Measurements from ENCODE around the gene DKK1. TPM values are rescaled to one million over a fixed set of nuclear protein-coding genes. Genes with fewer than 3 reads are reported as not detected.
A peak's percentile ranks its signal among the peaks of the same experiment; 100 is the strongest.
"Not testable (repeated sequence)": the region's sequence is repeated elsewhere in the genome, so short reads cannot be mapped to it uniquely, and the experiment has no call there.

The DKK1 gene
- polyA plus RNA-seq, 1 donor (not counting 4 experiments of a cell fraction or from before 2014, with no cell fraction given): 223 TPM

DNA sequence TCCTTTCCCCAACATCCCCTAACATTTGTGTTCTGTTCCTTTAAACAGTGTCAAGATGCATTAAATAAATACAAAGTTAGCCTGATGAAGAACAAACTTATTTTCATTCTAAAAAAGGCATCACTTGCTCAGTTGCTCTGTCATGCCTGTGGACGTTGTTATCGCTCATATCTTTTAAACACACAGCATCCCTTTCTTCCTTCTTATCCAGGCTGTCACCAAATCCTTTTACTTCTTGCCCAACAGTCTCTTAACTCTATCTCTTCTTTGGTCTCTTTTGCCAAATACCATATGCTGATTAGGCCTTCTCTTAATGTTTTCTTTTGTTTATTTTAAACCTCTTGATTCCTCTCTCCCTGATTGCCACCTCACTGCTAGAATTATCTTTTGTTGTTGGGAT lies 43.9 kb downstream of the DKK1 start:
- FAIRE-seq: peak; percentile 5
- Histone ChIP-seq H4K20me1 (ENCODE audit: control insufficient read depth, extremely low read depth, insufficient read depth, low read length) (no peaks in the 10 kb centered on the region), H3K9me3 (ENCODE audit: control insufficient read depth, low read depth, low read length) (no peaks in the 10 kb centered on the region), H3K4me1 (ENCODE audit: control insufficient read depth, extremely low read depth, insufficient read depth, low read length) (peaks cover 3% of the 10 kb centered on the region), H3K4me2 (ENCODE audit: control insufficient read depth, extremely low read depth, insufficient read depth, low read depth, low read length) (no peak overlapping the region), H3K36me3 (ENCODE audit: control insufficient read depth in 2 of 2, extremely low read depth in 1 of 2, insufficient read depth in 2 of 2, low read length in 2 of 2) (no peaks in the 10 kb centered on the region), H2AFZ (ENCODE audit: control insufficient read depth, low read length) (peak overlapping the region; percentile 49), H3K27me3 (ENCODE audit: control insufficient read depth, extremely low read depth, insufficient read depth, low read length) (no peaks in the 10 kb centered on the region), H3K4me3 (ENCODE audit: control insufficient read depth in 2 of 3, extremely low read depth in 1 of 3, insufficient read depth in 2 of 3, low read depth in 1 of 3, low read length in 3 of 3) (no peak overlapping the region), H3K9me1 (ENCODE audit: control insufficient read depth, extremely low read depth, insufficient read depth, low read length) (no peaks in the 10 kb centered on the region), H3K9ac (ENCODE audit: control insufficient read depth, extremely low read depth, insufficient read depth, low read length) (no peak overlapping the region), H3K79me2 (ENCODE audit: control insufficient read depth, insufficient read depth, low read length) (no peaks in the 10 kb centered on the region), H3K27ac (ENCODE audit: control insufficient read depth, insufficient read depth, low read length) (no peak overlapping the region)
- TF ChIP-seq, protein P1, sequence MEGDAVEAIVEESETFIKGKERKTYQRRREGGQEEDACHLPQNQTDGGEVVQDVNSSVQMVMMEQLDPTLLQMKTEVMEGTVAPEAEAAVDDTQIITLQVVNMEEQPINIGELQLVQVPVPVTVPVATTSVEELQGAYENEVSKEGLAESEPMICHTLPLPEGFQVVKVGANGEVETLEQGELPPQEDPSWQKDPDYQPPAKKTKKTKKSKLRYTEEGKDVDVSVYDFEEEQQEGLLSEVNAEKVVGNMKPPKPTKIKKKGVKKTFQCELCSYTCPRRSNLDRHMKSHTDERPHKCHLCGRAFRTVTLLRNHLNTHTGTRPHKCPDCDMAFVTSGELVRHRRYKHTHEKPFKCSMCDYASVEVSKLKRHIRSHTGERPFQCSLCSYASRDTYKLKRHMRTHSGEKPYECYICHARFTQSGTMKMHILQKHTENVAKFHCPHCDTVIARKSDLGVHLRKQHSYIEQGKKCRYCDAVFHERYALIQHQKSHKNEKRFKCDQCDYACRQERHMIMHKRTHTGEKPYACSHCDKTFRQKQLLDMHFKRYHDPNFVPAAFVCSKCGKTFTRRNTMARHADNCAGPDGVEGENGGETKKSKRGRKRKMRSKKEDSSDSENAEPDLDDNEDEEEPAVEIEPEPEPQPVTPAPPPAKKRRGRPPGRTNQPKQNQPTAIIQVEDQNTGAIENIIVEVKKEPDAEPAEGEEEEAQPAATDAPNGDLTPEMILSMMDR (optimal IDR thresholded peaks at IDR 0.05 in 1 of 3, IDR thresholded peaks at IDR 0.05 in 1 of 3, conservative IDR thresholded peaks at IDR 0.05 in 1 of 3; ENCODE audit: extremely low read depth in 1 of 3, insufficient read depth in 2 of 3, low read length in 3 of 3): no peak
- dilution Hi-C loops (cut with MboI; ENCODE audit: extremely low pct_ligation_motif_present, low sequenced_read_pairs): no loop called here
- DNase-seq (ENCODE audit: low read depth, low spot score): no peak

DNA sequence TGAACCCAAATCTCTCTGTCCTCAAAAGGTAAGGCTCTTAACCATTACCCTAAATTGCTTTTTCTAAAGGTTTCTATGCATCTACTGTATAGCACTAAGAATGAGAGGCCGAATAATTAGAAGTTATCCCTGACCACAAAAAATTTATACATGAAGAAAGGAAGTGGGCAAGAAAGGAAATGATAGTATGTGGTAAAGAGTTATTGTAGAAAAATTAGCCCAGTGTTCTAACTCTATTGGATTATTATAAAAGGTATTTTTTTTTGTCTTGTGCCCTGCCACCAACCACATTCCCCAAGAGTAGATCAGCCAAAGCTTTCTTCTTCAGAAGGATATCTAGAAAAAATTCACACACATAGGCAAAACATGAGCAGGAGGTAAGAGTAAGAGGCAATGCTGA lies 45.4 kb downstream of the DKK1 start:
- Histone ChIP-seq H3K9me3 (ENCODE audit: control insufficient read depth, low read depth, low read length) (no peaks in the 10 kb centered on the region), H3K27me3 (ENCODE audit: control insufficient read depth, extremely low read depth, insufficient read depth, low read length) (no peaks in the 10 kb centered on the region), H3K9ac (ENCODE audit: control insufficient read depth, extremely low read depth, insufficient read depth, low read length) (no peak overlapping the region), H3K36me3 (ENCODE audit: control insufficient read depth in 2 of 2, extremely low read depth in 1 of 2, insufficient read depth in 2 of 2, low read length in 2 of 2) (no peaks in the 10 kb centered on the region), H3K27ac (ENCODE audit: control insufficient read depth, insufficient read depth, low read length) (no peak overlapping the region), H2AFZ (ENCODE audit: control insufficient read depth, low read length) (peak overlapping the region; percentile 30), H4K20me1 (ENCODE audit: control insufficient read depth, extremely low read depth, insufficient read depth, low read length) (no peaks in the 10 kb centered on the region), H3K4me3 (ENCODE audit: control insufficient read depth in 2 of 3, extremely low read depth in 1 of 3, insufficient read depth in 2 of 3, low read depth in 1 of 3, low read length in 3 of 3) (no peak overlapping the region), H3K9me1 (ENCODE audit: control insufficient read depth, extremely low read depth, insufficient read depth, low read length) (no peaks in the 10 kb centered on the region), H3K4me2 (ENCODE audit: control insufficient read depth, extremely low read depth, insufficient read depth, low read depth, low read length) (no peak overlapping the region), H3K79me2 (ENCODE audit: control insufficient read depth, insufficient read depth, low read length) (no peaks in the 10 kb centered on the region), H3K4me1 (ENCODE audit: control insufficient read depth, extremely low read depth, insufficient read depth, low read length) (peaks cover 3% of the 10 kb centered on the region)
- TF ChIP-seq, protein P1 (optimal IDR thresholded peaks at IDR 0.05 in 1 of 3, IDR thresholded peaks at IDR 0.05 in 1 of 3, conservative IDR thresholded peaks at IDR 0.05 in 1 of 3; ENCODE audit: extremely low read depth in 1 of 3, insufficient read depth in 2 of 3, low read length in 3 of 3): no peak
- TF ChIP-seq EZH2 (IDR thresholded peaks at IDR 0.05; ENCODE audit: low read length): no peak
- DNase-seq (ENCODE audit: low read depth, low spot score) (no peak), FAIRE-seq (no peak)
- dilution Hi-C loops (cut with MboI; ENCODE audit: extremely low pct_ligation_motif_present, low sequenced_read_pairs): no loop called here

DNA sequence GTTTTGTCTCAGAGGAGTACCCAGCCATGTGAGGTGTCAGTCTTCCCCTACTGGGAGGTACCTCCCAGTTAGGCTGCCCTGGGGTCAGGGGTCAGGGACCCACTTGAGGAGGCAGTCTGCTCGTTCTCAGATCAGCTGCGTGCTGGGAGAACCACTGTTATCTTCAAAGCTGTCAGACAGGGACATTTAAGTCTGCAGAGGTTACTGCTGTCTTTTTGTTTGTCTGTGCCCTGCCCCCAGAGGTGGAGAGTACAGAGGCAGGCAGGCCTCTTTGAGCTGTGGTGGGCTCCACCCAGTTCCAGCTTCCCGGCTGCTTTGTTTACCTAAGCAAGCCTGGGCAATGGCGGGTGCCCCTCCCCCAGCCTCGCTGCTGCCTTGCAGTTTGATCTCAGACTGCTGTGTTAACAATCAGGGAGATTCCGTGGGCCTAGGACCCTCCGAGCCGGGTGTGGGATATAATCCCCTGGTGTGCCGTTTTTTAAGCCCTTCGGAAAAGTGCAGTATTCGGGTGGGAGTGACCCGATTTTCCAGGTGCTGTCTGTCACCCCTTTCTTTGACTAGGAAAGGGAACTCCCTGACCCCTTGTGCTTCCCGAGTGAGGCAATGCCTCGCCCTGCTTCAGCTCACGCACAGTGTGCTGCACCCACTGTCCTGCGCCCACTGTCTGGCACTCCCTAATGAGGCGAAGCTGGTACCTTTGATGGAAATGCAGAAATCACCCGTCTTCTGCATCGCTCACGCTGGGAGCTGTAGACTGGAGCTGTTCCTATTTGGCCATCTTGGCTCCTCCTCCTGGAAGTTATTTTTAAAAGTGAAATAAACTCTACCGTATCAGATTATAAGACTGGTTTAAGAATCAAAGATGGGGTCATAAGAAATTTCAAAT lies 51.7 kb downstream of the DKK1 start:
- H3K79me2 ChIP-seq (ENCODE audit: control insufficient read depth, insufficient read depth, low read length); H3K36me3 ChIP-seq (ENCODE audit: control insufficient read depth in 2 of 2, extremely low read depth in 1 of 2, insufficient read depth in 2 of 2, low read length in 2 of 2); DNase-seq (ENCODE audit: low read depth, low spot score); H3K9me1 ChIP-seq (ENCODE audit: control insufficient read depth, extremely low read depth, insufficient read depth, low read length); H3K4me1 ChIP-seq (ENCODE audit: control insufficient read depth, extremely low read depth, insufficient read depth, low read length); H3K9me3 ChIP-seq (ENCODE audit: control insufficient read depth, low read depth, low read length); H3K9ac ChIP-seq (ENCODE audit: control insufficient read depth, extremely low read depth, insufficient read depth, low read length); H3K27ac ChIP-seq (ENCODE audit: control insufficient read depth, insufficient read depth, low read length); H2AFZ ChIP-seq (ENCODE audit: control insufficient read depth, low read length); H4K20me1 ChIP-seq (ENCODE audit: control insufficient read depth, extremely low read depth, insufficient read depth, low read length); FAIRE-seq; H3K4me2 ChIP-seq (ENCODE audit: control insufficient read depth, extremely low read depth, insufficient read depth, low read depth, low read length); H3K27me3 ChIP-seq (ENCODE audit: control insufficient read depth, extremely low read depth, insufficient read depth, low read length); H3K4me3 ChIP-seq (ENCODE audit: control insufficient read depth in 2 of 3, extremely low read depth in 1 of 3, insufficient read depth in 2 of 3, low read depth in 1 of 3, low read length in 3 of 3); dilution Hi-C loops (cut with MboI; ENCODE audit: extremely low pct_ligation_motif_present, low sequenced_read_pairs): not testable (repeated sequence)
